Measurements from ENCODE around the gene MAPKAP1.
A peak's percentile ranks its signal among the peaks of the same experiment; 100 is the strongest.

Gene MAPKAP1

GRCh38 chr9:125495172-125496119 lies 211.6 kb downstream of the MAPKAP1 start:
- FAIRE-seq (no peak), DNase-seq (ENCODE audit: insufficient read length, low spot score) (peak; percentile 49)

GRCh38 chr9:125494653-125494915 lies 212.4 kb downstream of the MAPKAP1 start:
- DNase-seq (ENCODE audit: insufficient read length, low spot score), result peak; percentile 30
- no peak for FAIRE-seq

GRCh38 chr9:125493881-125494652 lies 212.9 kb downstream of the MAPKAP1 start:
- FAIRE-seq, result no peak
- DNase-seq (ENCODE audit: insufficient read length, low spot score), result no peak

GRCh38 chr9:125493384-125493783 lies 213.6 kb downstream of the MAPKAP1 start:
- no peak for FAIRE-seq
- no peak for DNase-seq (ENCODE audit: insufficient read length, low spot score)

GRCh38 chr9:125492719-125493118 lies 214.3 kb downstream of the MAPKAP1 start:
- DNase-seq (ENCODE audit: insufficient read length, low spot score) (no peak), FAIRE-seq (no peak)

GRCh38 chr9:125487842-125488241 lies 219.2 kb downstream of the MAPKAP1 start:
- DNase-seq (ENCODE audit: insufficient read length, low spot score) (no peak), FAIRE-seq (no peak)

- FAIRE-seq, result no peak
Measured at GRCh38 chr9:125486576-125486975, 220.4 kb downstream of the MAPKAP1 start.

GRCh38 chr9:125486152-125486508 lies 220.9 kb downstream of the MAPKAP1 start:
- FAIRE-seq, result no peak
- no peak for DNase-seq (ENCODE audit: insufficient read length, low spot score)

More at GRCh38 chr9:125486576-125486975, 220.4 kb downstream of the MAPKAP1 start:
- DNase-seq (ENCODE audit: insufficient read length, low spot score), result no peak

- no peak for FAIRE-seq
- no peak for DNase-seq (ENCODE audit: insufficient read length, low spot score)
Measured at GRCh38 chr9:125485471-125486151, 221.4 kb downstream of the MAPKAP1 start.

GRCh38 chr9:125484350-125485282 lies 222.4 kb downstream of the MAPKAP1 start:
- DNase-seq (ENCODE audit: insufficient read length, low spot score), result peak; percentile 24
- no peak for FAIRE-seq

GRCh38 chr9:125483697-125484096 lies 223.3 kb downstream of the MAPKAP1 start:
- DNase-seq (ENCODE audit: insufficient read length, low spot score), result no peak
- FAIRE-seq, result no peak

GRCh38 chr9:125479846-125480615 lies 227.0 kb downstream of the MAPKAP1 start:
- FAIRE-seq (no peak), DNase-seq (ENCODE audit: insufficient read length, low spot score) (no peak)

GRCh38 chr9:125477089-125477544 lies 229.9 kb downstream of the MAPKAP1 start:
- DNase-seq (ENCODE audit: insufficient read length, low spot score), result no peak
- no peak for FAIRE-seq

- DNase-seq (ENCODE audit: insufficient read length, low spot score) (no peak), FAIRE-seq (no peak)
Measured at GRCh38 chr9:125476645-125477044, 230.4 kb downstream of the MAPKAP1 start.

GRCh38 chr9:125475385-125475784 lies 231.6 kb downstream of the MAPKAP1 start:
- FAIRE-seq (no peak), DNase-seq (ENCODE audit: insufficient read length, low spot score) (no peak)

GRCh38 chr9:125472926-125473701 lies 233.9 kb downstream of the MAPKAP1 start:
- no peak for FAIRE-seq

GRCh38 chr9:125472562-125472925 lies 234.5 kb downstream of the MAPKAP1 start:
- FAIRE-seq, result no peak
- no peak for DNase-seq (ENCODE audit: insufficient read length, low spot score)

More at GRCh38 chr9:125472926-125473701, 233.9 kb downstream of the MAPKAP1 start:
- DNase-seq (ENCODE audit: insufficient read length, low spot score), result peak; percentile 66

GRCh38 chr9:125470767-125471580 lies 236.0 kb downstream of the MAPKAP1 start:
- FAIRE-seq (no peak), DNase-seq (ENCODE audit: insufficient read length, low spot score) (no peak)

Measured in HTR-8/SVneo (cell line).